PC-9 (cell line): Measurements from ENCODE around the gene CSF1R. TPM values are rescaled to one million over a fixed set of nuclear protein-coding genes. Genes with fewer than 3 reads are reported as not detected.

Experiments used
- BruUV-seq: library from RNA; stranded (reverse); fragments of 400-500 nt; replicated peaks from 2 replicates; lab custom pipeline; 2021; lab: Mats Ljungman, UMichigan
- CTCF ChIA-PET: fragments of 300-600 bp; sonication (Branson Sonifier 250); formaldehyde crosslinking; loops from one replicate; lab custom pipeline; 2022; ENCODE audit warnings: antibody characterized with exemption; lab: Charles Lee
- POLR2A ChIA-PET: fragments of 300-600 bp; sonication (Branson Sonifier 250); formaldehyde crosslinking; loops from one replicate; lab custom pipeline; 2022; ENCODE audit warnings: antibody characterized with exemption; ENCODE audit not compliant: unreplicated experiment; lab: Charles Lee
- DNase-seq, 2 experiments: peaks; one replicate each; pipeline versions ENCODE4 v3.0.0 to v3.0.0-alpha.2; 2015 to 2022; ENCODE audit warnings: mixed read lengths in 1 of 2
- H2AFZ ChIP-seq: fragments of 200-600 bp; sonication (generic); 2 replicates; pipeline ENCODE4 v1.8.1; 2017; ENCODE audit warnings: antibody characterized with exemption
- H3F3A ChIP-seq: fragments of 200-600 bp; sonication (generic); 2 replicates; pipeline ENCODE4 v1.8.1; 2017; ENCODE audit warnings: antibody characterized with exemption, mild to moderate bottlenecking, low read depth; ENCODE audit not compliant: insufficient read depth
- H3K27ac ChIP-seq: fragments of 200-600 bp; sonication (generic); 2 replicates; pipeline ENCODE4 v1.6.1; 2016; ENCODE audit warnings: mixed run types
- H3K27me3 ChIP-seq: fragments of 200-600 bp; sonication (generic); 2 replicates; pipeline ENCODE4 v1.6.1; 2016; ENCODE audit warnings: low read depth, mixed run types; ENCODE audit not compliant: insufficient read depth
- H3K36me3 ChIP-seq: fragments of 200-600 bp; sonication (generic); 2 replicates; pipeline ENCODE4 v1.6.1; 2016; ENCODE audit warnings: low read depth, mixed run types
- H3K4me1 ChIP-seq: fragments of 200-600 bp; sonication (generic); replicated peaks from 2 replicates; pipeline ENCODE4 v1.6.1; 2016; ENCODE audit warnings: mixed run types; ENCODE audit not compliant: insufficient read depth
- H3K4me2 ChIP-seq: fragments of 200-600 bp; sonication (generic); 2 replicates; pipeline ENCODE4 v1.6.1; 2017; ENCODE audit warnings: mixed run types
- H3K4me3 ChIP-seq: fragments of 200-600 bp; sonication (generic); 2 replicates; pipeline ENCODE4 v1.6.1; 2016; ENCODE audit warnings: mixed run types
- H3K79me2 ChIP-seq: fragments of 200-600 bp; sonication (generic); 2 replicates; pipeline ENCODE4 v1.6.1; 2017; ENCODE audit warnings: low read depth, mixed run types
- H3K9me2 ChIP-seq: fragments of 200-600 bp; sonication (generic); 2 replicates; pipeline ENCODE4 v1.8.1; 2017; ENCODE audit warnings: mild to moderate bottlenecking; ENCODE audit not compliant: insufficient read depth
- H3K9me3 ChIP-seq: fragments of 200-600 bp; sonication (generic); 2 replicates; pipeline ENCODE4 v1.8.1; 2016; ENCODE audit warnings: low read depth; ENCODE audit not compliant: insufficient read depth
- H4K20me1 ChIP-seq: fragments of 200-600 bp; sonication (generic); 2 replicates; pipeline ENCODE4 v1.8.1; 2017; ENCODE audit not compliant: insufficient read depth
- CTCF ChIP-seq: fragments of 200-600 bp; sonication (generic); conservative IDR thresholded peaks from 2 replicates; pipeline ENCODE4 v1.6.1; 2017; ENCODE audit warnings: mixed run types, antibody characterized with exemption, mild to moderate bottlenecking, moderate library complexity
- EZH2 ChIP-seq: fragments of 200-600 bp; sonication (generic); IDR thresholded peaks from 2 replicates; pipeline ENCODE4 v1.8.0; 2017; ENCODE audit warnings: antibody characterized with exemption, low read depth
- intact Hi-C: fragments of 100-400 bp; cut with micrococcal nuclease; formaldehyde crosslinking; loops from one replicate; pipeline ENCODE4 v1.10.0; 2022; ENCODE audit not compliant: unreplicated experiment
- total RNA-seq: library from RNA; stranded (reverse); gene quantifications from 2 replicates; pipeline ENCODE4 v1.2.3, GENCODE V29; 2021

CSF1R gene
- total RNA-seq, 1 experiment from 2014 or later = 0.72 TPM

- Histone ChIP-seq H2AFZ (no peak overlapping the region), H3K27ac (no peak overlapping the region), H3K36me3 (peaks cover 43% of the 10 kb centered on the region), H3K79me2 (peaks cover 19% of the 10 kb centered on the region), H3K4me2 (no peak overlapping the region), H3K9me3 (no peaks in the 10 kb centered on the region), H3K4me3 (no peak overlapping the region), H4K20me1 (0 out of 2 replicates have a peak, but pooled peaks cover 3% of the 10 kb centered on the region), H3F3A (peaks cover 44% of the 10 kb centered on the region), H3K9me2 (0 out of 2 replicates have a peak, but pooled peaks cover 4% of the 10 kb centered on the region), H3K4me1 (peaks cover 43% of the 10 kb centered on the region), H3K27me3 (no peaks in the 10 kb centered on the region)
- ChIA-PET POLR2A (no interaction called here), CTCF (no interaction called here)
- no peak for DNase-seq
- intact Hi-C loops = no loop called here
- TF ChIP-seq EZH2 (no peak), CTCF (no peak)
- BruUV-seq = no TSS peak
These were observed 61.9 kb downstream of the CSF1R start for GRCh38 chr5:150024346-150024984.

GRCh38 chr5:150023136-150023535 lies 63.2 kb downstream of the CSF1R start:
- CTCF ChIA-PET = interaction anchor here (0.6 kb wide), 1 partner anchor 706 kb away, joined by 9 read pairs; no protein-coding TSS in a partner anchor
- Histone ChIP-seq H3K79me2 (peaks cover 19% of the 10 kb centered on the region), H3K27ac (peak overlapping the region; percentile 93), H3K4me1 (peaks cover 49% of the 10 kb centered on the region), H3K4me2 (peak overlapping the region; percentile 72), H3K4me3 (no peak overlapping the region), H3K36me3 (peaks cover 56% of the 10 kb centered on the region), H3F3A (peaks cover 47% of the 10 kb centered on the region), H3K9me3 (no peaks in the 10 kb centered on the region), H3K27me3 (no peaks in the 10 kb centered on the region), H4K20me1 (0 out of 2 replicates have a peak, but pooled peaks cover 3% of the 10 kb centered on the region), H3K9me2 (0 out of 2 replicates have a peak, but pooled peaks cover 4% of the 10 kb centered on the region), H2AFZ (no peak overlapping the region)
- POLR2A ChIA-PET = no interaction called here
- BruUV-seq = no TSS peak
- intact Hi-C loops = loop anchor here (2.0 kb wide), 1 partner anchor 90 kb away; no protein-coding TSS in a partner anchor
- TF ChIP-seq EZH2 (no peak), CTCF (no peak)
- no peak for DNase-seq

- 0 out of 2 replicates have a peak, but pooled peaks cover 3% of the 10 kb centered on the region for H4K20me1 ChIP-seq
- H3K27me3 ChIP-seq = no peaks in the 10 kb centered on the region
- no peak for DNase-seq
- no peak overlapping the region for H2AFZ ChIP-seq
- H3K79me2 ChIP-seq = peaks cover 19% of the 10 kb centered on the region
- peaks cover 54% of the 10 kb centered on the region for H3K4me1 ChIP-seq
- peaks cover 51% of the 10 kb centered on the region for H3F3A ChIP-seq
- POLR2A ChIA-PET = interaction anchor here (0.5 to 1.1 kb wide), 5 partner anchors 12 to 427 kb away, joined by 3 to 10 read pairs (median 4); no protein-coding TSS in a partner anchor
- peak overlapping the region; percentile 72 for H3K4me2 ChIP-seq
- CTCF ChIA-PET = interaction anchor here (0.6 to 1.5 kb wide), 3 partner anchors 46 to 706 kb away, joined by 3 to 9 read pairs (median 4); no protein-coding TSS in a partner anchor
- peak overlapping the region; percentile 25; the same call in 1 of the 2 replicates for H3K4me3 ChIP-seq
- intact Hi-C loops = loop anchor here (1.0 to 2.0 kb wide), 2 partner anchors 22 to 90 kb away; partner anchors contain the start of genes HMGXB3 and TIGD6
- BruUV-seq = no TSS peak
- H3K9me2 ChIP-seq = 0 out of 2 replicates have a peak, but pooled peaks cover 4% of the 10 kb centered on the region
- peaks cover 60% of the 10 kb centered on the region for H3K36me3 ChIP-seq
- TF ChIP-seq CTCF (no peak), EZH2 (no peak)
- no peaks in the 10 kb centered on the region for H3K9me3 ChIP-seq
- H3K27ac ChIP-seq = peak overlapping the region; percentile 93
These were observed 63.7 kb downstream of the CSF1R start for GRCh38 chr5:150022681-150023080.
